ENCODE results near the gene WDPCP. TPM values are rescaled to one million over a fixed set of nuclear protein-coding genes. Genes with fewer than 3 reads are reported as not detected.

WDPCP gene
- total RNA-seq, 2 experiments from 2014 or later: 6.3 to 7.7 TPM

Other genes with a start within 250 kb of the WDPCP start
- gene MDH1, start 486 bp upstream of the WDPCP start, total RNA-seq: 100 to 1,000 TPM; 164 to 176 TPM

All from activated CD4-positive, alpha-beta T cell treated with anti-CD3 and anti-CD28 coated beads, Interleukin-2, amount 10 ng/mL, durations not matched to agents 7 days and 5 days (primary cell).